Muscle of leg (tissue), 11 donors: Measurements from ENCODE around the gene DDX51. TPM values are rescaled to one million over a fixed set of nuclear protein-coding genes. Genes with fewer than 3 reads are reported as not detected.

Source experiments
- DNase-seq: peaks from one replicate; pipeline ENCODE4 v3.0.0; 2013
- H3K27ac ChIP-seq: one replicate; pipeline ENCODE4 v1.5.1; 2013; ENCODE audit warnings: mild to moderate bottlenecking, low read length, control low read depth
- H3K27me3 ChIP-seq: one replicate; pipeline ENCODE4 v1.6.1; 2013; ENCODE audit warnings: low read length; ENCODE audit not compliant: control insufficient read depth, insufficient read depth
- H3K36me3 ChIP-seq: one replicate; pipeline ENCODE4 v1.6.1; 2013; ENCODE audit warnings: low read length; ENCODE audit not compliant: control insufficient read depth, insufficient read depth
- H3K4me1 ChIP-seq: one replicate; pipeline ENCODE4 v1.6.1; 2013; ENCODE audit warnings: low read length; ENCODE audit not compliant: control insufficient read depth, insufficient read depth
- H3K4me3 ChIP-seq: one replicate; pipeline ENCODE4 v1.5.1; 2013; ENCODE audit warnings: low read length, control low read depth
- H3K9me3 ChIP-seq: replicated peaks from 2 replicates; pipeline ENCODE4 v1.6.1; 2013; ENCODE audit warnings: low read depth, low read length; ENCODE audit not compliant: control insufficient read depth
- WGBS: methylation state at CpG from one replicate; pipeline ENCODE4 v1.1.5; 2013; ENCODE audit warnings: missing lambda C conversion rate; ENCODE audit not compliant: insufficient coverage; 5-methylcytosine and 5-hydroxymethylcytosine counted together
- polyA plus RNA-seq, 8 donors: library from polyadenylated mRNA; unstranded; fragments of 120-200 nt; gene quantifications; one replicate each; pipeline versions ENCODE4 v1.2.1 to v1.2.3, GENCODE V29; 2013; ENCODE audit warnings: inconsistent platforms in 1 of 8, low replicate concordance in 1 of 8; ENCODE audit not compliant: insufficient read length in 8 of 8, insufficient read depth in 1 of 8
- total RNA-seq: library from RNA; stranded (reverse); fragments of 120-200 nt; gene quantifications from one replicate; pipeline ENCODE4 v1.2.4, GENCODE V29; 2013

DDX51 gene
- total and polyA plus RNA-seq, 9 donors = 5.7 to 18.0 (median 14.3) TPM

DNA sequence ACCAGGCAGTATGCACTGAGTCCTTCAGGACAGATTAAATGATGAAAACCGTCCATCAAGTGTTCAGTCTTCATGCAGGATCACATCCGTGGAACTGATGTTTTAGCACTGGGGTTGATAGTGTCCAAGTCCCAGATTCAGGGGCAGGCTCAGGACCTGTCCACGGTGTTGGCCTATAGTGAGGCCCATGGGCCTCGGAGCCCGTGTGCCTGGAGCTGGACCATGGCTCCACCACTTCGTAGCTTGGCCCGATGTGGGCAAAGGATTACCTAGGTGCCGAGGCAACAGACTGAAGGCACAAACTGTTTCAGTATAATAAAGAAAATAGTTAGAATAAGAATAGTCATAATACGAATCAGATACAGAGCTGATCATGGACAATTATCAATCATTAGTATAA, 41.8 kb downstream of the DDX51 start:
- Histone ChIP-seq H3K4me1 (no peaks in the 10 kb centered on the region), H3K4me3 (no peak overlapping the region), H3K9me3 (no peaks in the 10 kb centered on the region), H3K27ac (no peak overlapping the region), H3K36me3 (peaks cover 13% of the 10 kb centered on the region), H3K27me3 (no peaks in the 10 kb centered on the region)
- no peak for DNase-seq
- 92% methylated on average over 5 of the region's 9 CpGs for WGBS

DNA sequence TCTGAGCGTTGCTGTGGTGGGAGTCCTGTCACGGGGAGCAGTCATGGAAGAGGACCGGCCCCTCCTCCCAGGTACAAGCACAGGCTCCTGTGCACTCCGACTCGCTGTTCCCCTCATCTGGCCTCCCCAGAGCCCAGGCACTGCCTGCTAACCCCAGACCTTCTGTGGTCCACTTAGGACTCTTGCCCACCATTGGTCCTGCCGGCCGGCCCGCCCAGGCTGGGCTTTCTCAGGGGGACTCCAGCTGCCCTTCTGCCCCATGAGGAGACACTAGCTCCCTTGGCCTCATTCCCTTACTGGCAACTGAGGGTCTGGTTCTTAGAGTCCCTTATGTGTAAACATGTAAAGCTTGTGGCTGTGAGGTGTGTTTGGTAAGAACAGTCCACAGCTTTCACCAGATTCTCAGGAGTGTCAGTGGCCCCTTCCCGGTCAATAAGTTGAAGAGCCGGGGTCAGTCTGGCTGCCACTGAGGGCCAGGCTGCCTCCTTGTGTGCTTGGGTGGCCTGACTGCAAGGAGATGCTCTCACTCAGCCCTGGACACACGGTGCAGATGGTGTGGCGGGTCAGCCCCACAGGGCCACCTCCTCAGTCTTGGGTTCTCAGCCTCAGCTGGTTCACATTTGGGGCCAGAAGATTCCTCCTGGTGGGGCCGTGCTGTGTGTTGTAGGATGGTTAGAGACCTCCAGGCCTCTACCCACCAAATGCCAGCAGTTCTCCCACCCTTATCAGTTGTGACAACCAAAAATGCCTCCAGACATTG, 43.6 kb downstream of the DDX51 start:
- peaks cover 12% of the 10 kb centered on the region for H3K36me3 ChIP-seq
- no peak overlapping the region for H3K4me3 ChIP-seq
- no peak overlapping the region for H3K27ac ChIP-seq
- H3K4me1 ChIP-seq = no peaks in the 10 kb centered on the region
- H3K27me3 ChIP-seq = no peaks in the 10 kb centered on the region
- WGBS = 96% methylated on average over 11 of the region's 13 CpGs
- DNase-seq = no peak
- no peaks in the 10 kb centered on the region for H3K9me3 ChIP-seq

DNA sequence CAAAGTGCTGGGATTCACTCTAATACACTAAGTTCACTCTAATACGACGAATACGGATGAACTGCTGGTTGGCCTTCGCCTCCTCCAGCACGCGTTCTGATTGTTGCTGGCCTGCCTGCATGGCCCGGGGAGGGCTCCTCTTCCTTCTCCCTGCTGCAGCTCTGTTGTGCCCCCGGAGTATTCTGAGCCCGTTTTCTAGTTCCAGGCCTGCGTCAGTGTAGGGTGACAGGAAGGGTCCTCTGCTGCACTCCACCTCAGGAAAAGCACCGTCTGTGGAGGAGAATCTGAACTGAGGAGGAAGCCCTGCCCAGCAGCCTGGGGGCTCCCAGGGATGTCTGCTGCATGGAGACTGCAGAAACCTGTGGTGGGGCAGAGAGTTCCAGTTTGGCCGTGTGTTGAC, 44.4 kb downstream of the DDX51 start:
- H3K4me3 ChIP-seq = no peak overlapping the region
- no peak for DNase-seq
- H3K36me3 ChIP-seq = peaks cover 10% of the 10 kb centered on the region
- no peaks in the 10 kb centered on the region for H3K4me1 ChIP-seq
- WGBS = 82% methylated on average over 5 of the region's 12 CpGs
- no peak overlapping the region for H3K27ac ChIP-seq
- H3K27me3 ChIP-seq = no peaks in the 10 kb centered on the region
- no peaks in the 10 kb centered on the region for H3K9me3 ChIP-seq

DNA sequence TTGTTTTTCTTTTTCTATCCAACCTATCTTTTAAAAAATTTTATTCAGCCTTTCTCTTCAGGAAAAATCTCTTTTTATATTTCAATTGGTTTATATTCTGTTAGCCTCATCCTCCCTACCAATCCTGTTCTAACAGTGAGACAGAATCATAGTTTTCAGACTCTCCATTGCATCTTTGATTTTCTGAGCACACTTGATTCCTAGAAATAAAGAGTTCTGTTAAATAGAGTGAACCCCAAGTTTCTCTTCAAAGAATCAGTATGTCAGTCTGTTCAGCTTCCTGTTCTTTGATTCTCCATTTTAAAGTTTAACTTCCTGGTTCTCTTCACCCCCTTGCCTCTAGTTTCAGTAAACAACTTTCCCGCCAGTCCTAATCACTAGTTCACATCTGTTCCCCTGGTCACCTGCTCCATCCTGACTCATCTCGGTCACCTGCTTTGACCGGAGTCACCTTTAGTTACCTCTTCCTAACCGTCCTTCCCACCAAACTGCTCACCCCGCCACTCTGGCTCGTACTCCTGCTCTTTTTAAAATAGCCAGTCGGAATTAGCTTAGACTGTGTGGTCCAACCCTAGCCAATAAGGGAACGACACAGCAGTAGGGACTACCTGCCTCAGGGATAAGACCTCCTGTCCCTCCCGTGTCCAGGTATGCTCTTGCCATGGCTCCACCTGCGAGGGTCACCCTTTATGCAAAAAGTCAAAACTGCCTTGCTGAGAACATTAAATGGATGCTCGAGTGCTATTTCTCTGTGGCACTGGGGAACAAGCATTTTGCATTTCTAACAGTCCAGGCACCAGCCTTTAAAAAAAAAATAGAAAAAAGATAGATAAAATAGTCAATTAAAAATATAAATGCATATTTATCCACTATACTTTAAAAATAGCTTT, 48.4 kb downstream of the DDX51 start:
- Histone ChIP-seq H3K4me1 (no peaks in the 10 kb centered on the region), H3K9me3 (no peaks in the 10 kb centered on the region), H3K27ac (no peak overlapping the region), H3K27me3 (no peaks in the 10 kb centered on the region), H3K36me3 (peaks cover 12% of the 10 kb centered on the region), H3K4me3 (no peak overlapping the region)
- DNase-seq = no peak
- 98% methylated on average over 10 of the region's 11 CpGs for WGBS

DNA sequence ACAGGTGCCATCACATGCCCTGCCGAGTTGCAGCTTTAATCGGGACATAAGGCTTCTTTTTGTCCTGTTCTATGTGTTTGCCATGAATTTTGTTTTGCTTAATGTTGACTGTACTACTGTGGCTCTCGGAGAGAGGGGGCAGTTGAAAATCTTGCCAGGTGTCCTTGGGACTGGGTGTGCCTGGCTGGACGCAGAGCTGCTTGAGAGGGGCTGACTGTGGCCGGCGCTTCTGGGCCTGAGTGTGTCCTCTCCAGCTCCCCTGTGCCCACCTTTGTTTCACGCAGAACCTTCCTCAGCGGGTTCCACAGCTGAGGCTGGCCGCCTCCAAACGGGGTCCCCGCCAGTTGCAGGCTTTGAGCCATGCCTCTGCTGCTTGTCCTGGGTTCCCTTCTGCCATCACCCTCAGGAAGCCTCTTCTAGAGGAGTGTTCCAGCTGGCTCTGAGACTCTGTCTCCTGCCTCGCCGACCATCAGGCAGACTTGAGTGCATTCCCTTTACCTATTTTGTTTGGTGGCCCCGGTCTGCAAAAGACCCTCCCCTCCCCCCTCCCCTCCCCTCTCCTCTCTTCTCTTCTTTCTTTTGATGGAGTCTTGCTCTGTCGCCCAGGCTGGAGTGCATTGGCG, 49.7 kb downstream of the DDX51 start:
- H3K27me3 ChIP-seq = no peaks in the 10 kb centered on the region
- H3K4me1 ChIP-seq = no peaks in the 10 kb centered on the region
- 90% methylated on average over 10 of the region's 16 CpGs for WGBS
- peaks cover 4% of the 10 kb centered on the region for H3K36me3 ChIP-seq
- no peak overlapping the region for H3K4me3 ChIP-seq
- DNase-seq = no peak
- no peaks in the 10 kb centered on the region for H3K9me3 ChIP-seq
- no peak overlapping the region for H3K27ac ChIP-seq

DNA sequence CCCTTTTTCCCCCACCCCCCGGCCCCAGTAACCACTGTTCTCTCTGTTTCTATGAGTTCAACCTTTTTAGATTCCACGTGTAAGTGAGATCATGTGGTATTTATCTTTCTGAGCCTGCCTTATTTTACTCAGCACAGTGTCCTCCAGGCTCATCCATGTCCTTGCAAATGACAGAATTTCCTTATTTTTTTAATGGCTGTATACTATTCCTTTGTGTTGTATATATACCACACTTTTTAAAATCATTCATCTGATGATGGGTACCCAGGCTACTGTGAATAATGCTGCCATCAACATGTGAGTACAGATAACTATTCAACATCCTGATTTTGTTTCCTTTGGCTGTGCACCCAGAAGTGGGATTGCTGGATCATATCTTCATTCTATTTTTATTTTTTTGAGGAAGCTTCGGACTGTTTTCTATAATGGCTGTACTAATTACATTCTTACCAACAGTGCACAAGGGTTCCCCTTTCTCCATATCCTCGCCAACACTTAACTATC, 54.7 kb downstream of the DDX51 start:
- WGBS = no CpG with 5 or more reads among the region's 4 CpGs
- Histone ChIP-seq H3K36me3 (peaks cover 4% of the 10 kb centered on the region), H3K27me3 (no peaks in the 10 kb centered on the region), H3K9me3 (no peaks in the 10 kb centered on the region), H3K4me1 (peaks cover 8% of the 10 kb centered on the region), H3K4me3 (no peak overlapping the region), H3K27ac (no peak overlapping the region)
- no peak for DNase-seq

Other genes with a start within 250 kb of the DDX51 start
- gene ULK1, start 249.7 kb downstream of the DDX51 start, total RNA-seq = 5.1 TPM
- 10 to 100 TPM; 15.0 to 27.7 (median 22.4) TPM for gene ULK1, start 249.7 kb downstream of the DDX51 start, polyA plus RNA-seq
- 6.5 TPM for gene PUS1, start 215.0 kb downstream of the DDX51 start, total RNA-seq
- 10 to 100 TPM; 10.5 to 18.5 (median 13.3) TPM for gene PUS1, start 215.0 kb downstream of the DDX51 start, polyA plus RNA-seq
- gene EP400, start 194.4 kb downstream of the DDX51 start, total RNA-seq = 9.0 TPM
- 10 to 100 TPM; 17.3 to 30.5 (median 23.6) TPM for gene EP400, start 194.4 kb downstream of the DDX51 start, polyA plus RNA-seq
- 5.7 TPM for gene NOC4L, start 138 bp upstream of the DDX51 start, total RNA-seq
- gene NOC4L, start 138 bp upstream of the DDX51 start, polyA plus RNA-seq = 10 to 100 TPM; 10.9 to 16.0 (median 12.8) TPM
- 0.93 TPM for gene GALNT9, start 185.3 kb upstream of the DDX51 start, total RNA-seq
- 1 to 10 TPM in 7 of 8 donors, under 1 TPM in 1; 0.91 to 3.0 (median 2.1) TPM for gene GALNT9, start 185.3 kb upstream of the DDX51 start, polyA plus RNA-seq